SJCRH30 (cell line): ENCODE measurements around the gene SPACA7. TPM values are rescaled to one million over a fixed set of nuclear protein-coding genes. Genes with fewer than 3 reads are reported as not detected.

Experiments
- DNase-seq, 2 experiments: peaks; one replicate each; pipeline ENCODE4 v3.0.0-alpha.2; 2015 to 2020
- H3K27ac ChIP-seq: fragments of 250-450 bp; sonication (Bioruptor Pico); 2 replicates; pipeline ENCODE4 v1.5.1; 2020; ENCODE audit warnings: mild to moderate bottlenecking, moderate library complexity
- H3K27me3 ChIP-seq: fragments of 250-450 bp; sonication (Bioruptor Pico); 2 replicates; pipeline ENCODE4 v1.5.1; 2020; ENCODE audit warnings: mild to moderate bottlenecking, moderate library complexity
- H3K36me3 ChIP-seq: fragments of 250-450 bp; sonication (Bioruptor Pico); 2 replicates; pipeline ENCODE4 v1.5.1; 2020; ENCODE audit warnings: mild to moderate bottlenecking, moderate library complexity
- H3K4me1 ChIP-seq: fragments of 250-450 bp; sonication (Bioruptor Pico); 2 replicates; pipeline ENCODE4 v1.5.1; 2020; ENCODE audit warnings: mild to moderate bottlenecking, moderate library complexity
- H3K4me3 ChIP-seq: fragments of 250-450 bp; sonication (Bioruptor Pico); 2 replicates; pipeline ENCODE4 v1.5.1; 2020; ENCODE audit warnings: mild to moderate bottlenecking, moderate library complexity
- H3K9me3 ChIP-seq: fragments of 250-450 bp; sonication (Bioruptor Pico); replicated peaks from 2 replicates; pipeline ENCODE4 v1.5.1; 2020; ENCODE audit warnings: mild to moderate bottlenecking, moderate library complexity
- total RNA-seq: library from RNA; depleted of rRNA; stranded (reverse); fragments of >200 nt; shearing (Covaris generic); gene quantifications from 2 replicates; pipeline ENCODE4 v1.2.3, GENCODE V29; 2014; rRNA removed

Gene SPACA7
- total RNA-seq = not detected in 2 replicates

DNA sequence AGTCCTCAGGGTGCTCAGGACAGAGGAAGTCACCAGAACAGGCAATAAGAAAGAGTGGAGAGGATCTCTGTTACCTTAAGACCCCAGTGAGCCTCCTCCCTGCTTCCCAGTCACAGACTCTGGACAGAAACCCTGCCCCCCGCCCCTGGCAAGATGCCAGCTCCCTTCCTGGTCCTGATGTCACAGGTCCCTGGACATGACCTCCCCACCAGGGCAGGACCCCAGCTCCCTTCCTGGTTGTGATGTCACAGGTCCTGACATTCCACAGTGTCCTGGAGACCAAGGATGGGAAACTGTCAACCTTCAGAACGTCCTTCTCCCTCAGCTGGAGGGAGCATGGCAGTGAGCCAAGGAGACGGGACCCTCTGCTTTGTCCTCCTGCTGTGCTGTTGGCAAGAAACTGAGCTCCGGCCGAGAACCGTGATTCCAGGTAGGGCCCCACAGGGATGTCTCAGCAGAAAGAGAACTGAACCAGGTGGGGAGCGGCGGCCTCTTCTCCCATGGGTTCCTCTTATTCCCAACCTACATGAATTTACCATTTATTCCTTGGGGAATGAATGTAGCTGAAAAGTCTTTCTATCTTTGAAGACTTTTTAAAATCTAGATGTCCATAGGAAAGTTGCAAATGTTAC lies at the start of gene SPACA7:
Gene SPACA7 (plus strand): TSS at position 306 of the 632 bp plus-strand sequence. CDS start 31 bp downstream, at position 337.
- Histone ChIP-seq H3K27me3 (no peaks in the 10 kb centered on the region), H3K4me3 (no peak within 1 kb of the TSS), H3K27ac (no peak within 1 kb of the TSS), H3K9me3 (no peaks in the 10 kb centered on the region), H3K4me1 (no peaks in the 10 kb centered on the region), H3K36me3 (no peaks in the 10 kb centered on the region)
- DNase-seq = no peak

GRCh38 chr13:112326821-112327370 lies 49.3 kb upstream of the SPACA7 start:
- H3K27me3 ChIP-seq = peaks cover 4% of the 10 kb centered on the region; the same call in 1 of the 2 replicates
- DNase-seq = no peak
- H3K27ac ChIP-seq = no peak overlapping the region
- no peaks in the 10 kb centered on the region for H3K36me3 ChIP-seq
- H3K4me3 ChIP-seq = no peak overlapping the region
- H3K9me3 ChIP-seq = no peaks in the 10 kb centered on the region
- H3K4me1 ChIP-seq = no peaks in the 10 kb centered on the region

GRCh38 chr13:112328936-112329335 lies 47.2 kb upstream of the SPACA7 start:
- no peaks in the 10 kb centered on the region for H3K4me1 ChIP-seq
- DNase-seq = no peak
- no peak overlapping the region for H3K27ac ChIP-seq
- no peak overlapping the region for H3K4me3 ChIP-seq
- H3K36me3 ChIP-seq = no peaks in the 10 kb centered on the region
- no peaks in the 10 kb centered on the region for H3K9me3 ChIP-seq
- peaks cover 4% of the 10 kb centered on the region; the same call in 1 of the 2 replicates for H3K27me3 ChIP-seq

- H3K4me3 ChIP-seq = no peak overlapping the region
- DNase-seq = no peak
- no peaks in the 10 kb centered on the region for H3K9me3 ChIP-seq
- H3K27ac ChIP-seq = no peak overlapping the region
- H3K36me3 ChIP-seq = no peaks in the 10 kb centered on the region
- peaks cover 4% of the 10 kb centered on the region; the same call in 1 of the 2 replicates for H3K27me3 ChIP-seq
- H3K4me1 ChIP-seq = no peaks in the 10 kb centered on the region
These were observed 46.8 kb upstream of the SPACA7 start for GRCh38 chr13:112329376-112329775.

- Histone ChIP-seq H3K9me3 (no peaks in the 10 kb centered on the region), H3K4me1 (no peaks in the 10 kb centered on the region), H3K4me3 (no peak overlapping the region), H3K27me3 (peaks cover 2% of the 10 kb centered on the region; the same call in 1 of the 2 replicates), H3K27ac (no peak overlapping the region), H3K36me3 (no peaks in the 10 kb centered on the region)
- no peak for DNase-seq
These were observed 46.1 kb upstream of the SPACA7 start for GRCh38 chr13:112330066-112330465.

DNA sequence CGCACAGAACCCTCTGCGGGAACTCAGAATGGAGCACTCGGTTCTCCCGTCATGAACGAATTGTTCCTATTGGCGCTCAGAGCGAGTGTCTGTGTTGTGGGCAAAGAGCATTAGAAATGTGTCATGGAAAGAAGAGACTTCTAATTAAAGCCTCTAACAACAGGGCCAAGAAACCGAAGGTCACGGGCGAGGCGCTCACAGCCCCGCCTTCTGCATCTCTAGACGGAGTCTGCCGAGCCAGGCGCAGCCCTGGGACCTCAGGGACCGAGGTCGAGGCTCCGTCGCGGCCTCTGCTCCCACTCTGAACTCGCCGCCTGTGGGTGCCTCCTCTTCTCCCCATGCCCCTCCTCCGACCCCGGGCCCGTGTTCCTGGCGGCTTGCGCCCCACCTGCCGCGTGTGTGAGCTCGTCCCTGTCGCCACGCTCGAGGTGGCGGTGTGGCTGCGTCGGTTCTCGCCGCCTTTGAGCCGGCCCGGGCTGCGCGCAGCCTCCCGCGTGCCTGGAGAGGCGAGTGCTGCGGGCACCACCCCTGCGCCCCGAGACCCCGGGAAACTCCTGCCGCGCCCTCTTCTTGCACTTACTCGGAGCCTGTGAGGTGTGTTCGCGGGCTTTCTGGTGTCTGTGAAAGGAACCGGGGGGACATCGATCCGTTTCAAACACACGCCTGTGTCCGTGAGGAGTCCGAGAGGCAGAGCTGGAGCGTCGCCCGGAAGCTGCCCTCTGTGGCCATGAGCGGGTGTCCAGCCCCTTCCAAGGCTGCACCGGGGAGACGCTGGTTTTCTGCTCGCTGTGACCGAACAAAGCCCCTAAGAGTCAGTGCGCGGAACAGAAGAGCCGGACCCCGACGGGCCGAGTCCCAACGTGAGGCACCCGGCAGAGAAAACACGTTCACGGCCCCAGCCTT lies 45.4 kb upstream of the SPACA7 start:
- Histone ChIP-seq H3K27ac (no peak overlapping the region), H3K9me3 (no peaks in the 10 kb centered on the region), H3K36me3 (no peaks in the 10 kb centered on the region), H3K4me1 (no peaks in the 10 kb centered on the region), H3K4me3 (no peak overlapping the region), H3K27me3 (no peaks in the 10 kb centered on the region)
- DNase-seq = no peak

GRCh38 chr13:112331675-112332074 lies 44.5 kb upstream of the SPACA7 start:
- Histone ChIP-seq H3K4me3 (no peak overlapping the region), H3K27me3 (no peaks in the 10 kb centered on the region), H3K27ac (no peak overlapping the region), H3K4me1 (no peaks in the 10 kb centered on the region), H3K36me3 (no peaks in the 10 kb centered on the region), H3K9me3 (no peaks in the 10 kb centered on the region)
- DNase-seq = no peak

GRCh38 chr13:112332727-112333126 lies 43.4 kb upstream of the SPACA7 start:
- no peak for DNase-seq
- Histone ChIP-seq H3K27me3 (no peaks in the 10 kb centered on the region), H3K4me1 (no peaks in the 10 kb centered on the region), H3K9me3 (no peaks in the 10 kb centered on the region), H3K4me3 (no peak overlapping the region), H3K27ac (no peak overlapping the region), H3K36me3 (no peaks in the 10 kb centered on the region)

GRCh38 chr13:112333756-112334543 lies 42.2 kb upstream of the SPACA7 start:
- DNase-seq = no peak
- H3K27me3 ChIP-seq = no peaks in the 10 kb centered on the region

DNA sequence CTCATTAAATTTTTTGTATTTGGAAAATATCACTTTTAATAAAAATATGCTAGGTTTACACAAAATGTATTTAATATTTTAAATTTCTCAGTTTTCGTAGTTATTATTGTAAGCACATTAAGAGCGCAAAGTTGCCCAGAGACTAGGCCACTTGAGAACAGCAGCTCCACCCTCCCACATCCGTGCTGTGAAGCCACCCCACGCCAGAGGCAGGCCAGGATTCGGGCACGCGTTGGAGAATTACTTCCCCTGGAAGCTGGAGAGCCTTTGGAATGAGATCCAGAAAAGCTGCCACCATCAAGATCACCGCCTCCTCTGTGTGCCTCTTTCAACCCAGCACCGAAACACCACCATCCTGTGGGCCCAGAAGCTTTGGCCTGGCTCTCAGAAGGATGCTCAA lies 41.0 kb upstream of the SPACA7 start:
- H3K27ac ChIP-seq = no peak overlapping the region
- H3K4me1 ChIP-seq = no peaks in the 10 kb centered on the region
- H3K9me3 ChIP-seq = no peaks in the 10 kb centered on the region
- H3K36me3 ChIP-seq = no peaks in the 10 kb centered on the region
- no peaks in the 10 kb centered on the region for H3K27me3 ChIP-seq
- DNase-seq = no peak
- no peak overlapping the region for H3K4me3 ChIP-seq

More at GRCh38 chr13:112333756-112334543, 42.2 kb upstream of the SPACA7 start:
- Histone ChIP-seq H3K27ac (no peak overlapping the region), H3K4me3 (no peak overlapping the region), H3K36me3 (no peaks in the 10 kb centered on the region), H3K4me1 (no peaks in the 10 kb centered on the region), H3K9me3 (no peaks in the 10 kb centered on the region)

DNA sequence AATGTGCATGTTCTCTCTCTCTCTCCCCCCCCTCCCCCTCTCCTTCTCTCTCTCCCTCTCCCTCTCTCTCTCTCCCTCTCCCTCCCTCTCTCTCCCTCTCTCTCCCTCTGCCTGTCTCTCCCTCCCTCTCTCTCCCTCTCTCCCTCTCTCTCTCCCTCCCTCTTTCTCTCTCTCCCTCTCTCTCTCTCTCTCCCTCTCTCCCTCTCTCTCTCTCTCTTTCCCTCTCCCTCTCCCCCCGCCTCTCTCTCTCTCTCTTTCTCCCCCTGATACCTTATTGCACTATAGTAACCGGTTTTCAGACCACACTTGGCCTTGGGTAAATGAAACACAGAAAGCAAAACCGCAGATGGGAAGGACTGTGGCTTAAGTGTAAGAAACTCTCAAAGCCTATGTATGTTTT lies 34.7 kb upstream of the SPACA7 start:
- peaks cover 17% of the 10 kb centered on the region; the same call in 1 of the 2 replicates for H3K27me3 ChIP-seq
- H3K4me1 ChIP-seq = no peaks in the 10 kb centered on the region
- no peaks in the 10 kb centered on the region for H3K9me3 ChIP-seq
- H3K36me3 ChIP-seq = no peaks in the 10 kb centered on the region
- no peak overlapping the region for H3K27ac ChIP-seq
- H3K4me3 ChIP-seq = no peak overlapping the region
- no peak for DNase-seq

GRCh38 chr13:112341976-112342735 lies 34.0 kb upstream of the SPACA7 start:
- Histone ChIP-seq H3K9me3 (no peaks in the 10 kb centered on the region), H3K36me3 (no peaks in the 10 kb centered on the region), H3K4me1 (no peaks in the 10 kb centered on the region), H3K27ac (no peak overlapping the region), H3K27me3 (peaks cover 21% of the 10 kb centered on the region), H3K4me3 (no peak overlapping the region)
- no peak for DNase-seq

GRCh38 chr13:112342841-112343361 lies 33.3 kb upstream of the SPACA7 start:
- Histone ChIP-seq H3K27ac (no peak overlapping the region), H3K4me1 (no peaks in the 10 kb centered on the region), H3K36me3 (no peaks in the 10 kb centered on the region), H3K27me3 (peaks cover 25% of the 10 kb centered on the region), H3K4me3 (no peak overlapping the region), H3K9me3 (no peaks in the 10 kb centered on the region)
- DNase-seq = no peak

- no peak for DNase-seq
- H3K4me3 ChIP-seq = no peak overlapping the region
- no peaks in the 10 kb centered on the region for H3K4me1 ChIP-seq
- no peak overlapping the region for H3K27ac ChIP-seq
- H3K36me3 ChIP-seq = no peaks in the 10 kb centered on the region
- H3K27me3 ChIP-seq = peaks cover 28% of the 10 kb centered on the region
- H3K9me3 ChIP-seq = no peaks in the 10 kb centered on the region
These were observed 32.6 kb upstream of the SPACA7 start for GRCh38 chr13:112343591-112343990.
